Measurements from ENCODE around the gene SLC37A3. TPM values are rescaled to one million over a fixed set of nuclear protein-coding genes. Genes with fewer than 3 reads are reported as not detected.
A peak's percentile ranks its signal among the peaks of the same experiment; 100 is the strongest.

The SLC37A3 gene
- total and polyA plus RNA-seq, 2 of the 13 experiments (the other 11 are each of a cell fraction or from before 2014, with no cell fraction given): 21.3 to 27.9 TPM

- TF ChIP-seq MXD1 (CRISPR knock-in tag; IDR thresholded peaks at IDR 0.05) (no peak), POLR2AphosphoS2 (IDR thresholded peaks at IDR 0.05; ENCODE audit: low read depth, low read length) (no peak), NFRKB (IDR thresholded peaks at IDR 0.05) (no peak), EED (CRISPR knock-in tag; IDR thresholded peaks at IDR 0.05) (no peak), U2AF1 (optimal IDR thresholded peaks at IDR 0.05; ENCODE audit: low read depth, low read length) (no peak), FOXP4 (CRISPR knock-in tag; IDR thresholded peaks at IDR 0.05) (peak; percentile 77), ZSCAN5A (CRISPR knock-in tag; IDR thresholded peaks at IDR 0.05; ENCODE audit: borderline replicate concordance) (no peak), ZNF143 (CRISPR knock-in tag; IDR thresholded peaks at IDR 0.05) (no peak), XRCC5 (optimal IDR thresholded peaks at IDR 0.05; ENCODE audit: low read length) (no peak), ZNF430 (CRISPR knock-in tag; IDR thresholded peaks at IDR 0.05) (no peak), CREB1 (IDR thresholded peaks at IDR 0.05) (no peak), CREB1 (CRISPR knock-in tag; IDR thresholded peaks at IDR 0.05) (no peak), MAX (IDR thresholded peaks at IDR 0.05) (peak; percentile 21; the same call in 1 of the 2 replicates), ZFP36L1 (CRISPR knock-in tag; IDR thresholded peaks at IDR 0.05) (no peak), KDM6A (CRISPR knock-in tag; IDR thresholded peaks at IDR 0.05; ENCODE audit: low read depth) (0 out of 2 replicates have a peak, but pooled peaks have one; percentile 30), FOXO1 (CRISPR knock-in tag; IDR thresholded peaks at IDR 0.05) (no peak), HNRNPH1 (optimal IDR thresholded peaks at IDR 0.05; ENCODE audit: low read depth, low read length) (no peak), SIX4 (CRISPR knock-in tag; IDR thresholded peaks at IDR 0.05) (no peak), ZBTB14 (CRISPR knock-in tag; IDR thresholded peaks at IDR 0.05) (no peak), ZNF577 (CRISPR knock-in tag; IDR thresholded peaks at IDR 0.05; ENCODE audit: borderline replicate concordance, low read depth) (no peak), FOXA1 (IDR thresholded peaks at IDR 0.05) (peak; percentile 66; the same call in 1 of the 2 replicates), FOXA1 (CRISPR knock-in tag; IDR thresholded peaks at IDR 0.05) (peak; percentile 86), FOSL2 (CRISPR knock-in tag; IDR thresholded peaks at IDR 0.05) (peak; percentile 48), SOX6 (IDR thresholded peaks at IDR 0.05) (no peak), SOX6 (CRISPR knock-in tag; IDR thresholded peaks at IDR 0.05) (peak; percentile 65), IKZF5 (CRISPR knock-in tag; IDR thresholded peaks at IDR 0.05) (peak; percentile 38; the same call in 1 of the 2 replicates)
Observed at GRCh38 chr7:140310337-140311002, 87.9 kb downstream of the SLC37A3 start (continued).

Measured in HepG2 (cell line).